SK-N-SH treated with all-trans-retinoic acid at 6 μM for 48 hours (cell line): Measurements from ENCODE around the gene HIVEP3.

Experiments used
- ATAC-seq: fragments of 200-7000 bp; cut with Tn5 transposase; 3 replicates; pipeline ENCODE4 v1.9.1; 2020; ENCODE audit warnings: mild to moderate bottlenecking, moderate library complexity
- ARNTL ChIP-seq: fragments of 450-650 bp; formaldehyde crosslinking; IDR thresholded peaks from 2 replicates; pipeline ENCODE4 v1.5.0; 2020; ENCODE audit warnings: low read depth, mild to moderate bottlenecking, moderate library complexity, borderline replicate concordance
- BACH2 ChIP-seq: fragments of 250-450 bp; sonication (Bioruptor Pico); IDR thresholded peaks from 2 replicates; pipeline ENCODE4 v1.9.0; 2021; ENCODE audit warnings: mild to moderate bottlenecking, borderline replicate concordance
- CREB5 ChIP-seq: fragments of 250-450 bp; sonication (Bioruptor Pico); IDR thresholded peaks from 2 replicates; pipeline ENCODE4 v1.5.1; 2020; ENCODE audit warnings: low read depth, mild to moderate bottlenecking, moderate library complexity
- CSDC2 ChIP-seq: fragments of 250-450 bp; sonication (Bioruptor Pico); IDR thresholded peaks from 2 replicates; pipeline ENCODE4 v1.5.0; 2020; ENCODE audit warnings: mild to moderate bottlenecking, moderate library complexity
- ESRRG ChIP-seq: fragments of 250-450 bp; sonication (Bioruptor Pico); IDR thresholded peaks from 2 replicates; pipeline ENCODE4 v1.6.1; 2021; ENCODE audit warnings: mild to moderate bottlenecking
- GLIS3 ChIP-seq: fragments of 250-450 bp; sonication (Bioruptor Pico); IDR thresholded peaks from 2 replicates; pipeline ENCODE4 v1.5.0; 2020; ENCODE audit warnings: mild to moderate bottlenecking, moderate library complexity
- ISL1 ChIP-seq: fragments of 250-450 bp; sonication (Bioruptor Pico); IDR thresholded peaks from 2 replicates; pipeline ENCODE4 v2.1.2; 2022; ENCODE audit warnings: mild to moderate bottlenecking, moderate library complexity
- OSR1 ChIP-seq: fragments of 250-450 bp; sonication (Bioruptor Pico); IDR thresholded peaks from 2 replicates; pipeline ENCODE4 v1.8.0; 2022; ENCODE audit warnings: moderate library complexity, mild to moderate bottlenecking, inconsistent platforms
- PATZ1 ChIP-seq: fragments of 250-450 bp; sonication (Bioruptor Pico); IDR thresholded peaks from 2 replicates; pipeline ENCODE4 v1.8.0; 2020; ENCODE audit warnings: mild to moderate bottlenecking, moderate library complexity, borderline replicate concordance
- POU6F1 ChIP-seq: fragments of 250-450 bp; sonication (Bioruptor Pico); IDR thresholded peaks from 2 replicates; pipeline ENCODE4 v1.8.0; 2021; ENCODE audit warnings: low read depth, mild to moderate bottlenecking, moderate library complexity, borderline replicate concordance
- PPARA ChIP-seq: fragments of 250-450 bp; sonication (Bioruptor Pico); IDR thresholded peaks from 2 replicates; pipeline ENCODE4 v1.5.0; 2020; ENCODE audit warnings: mild to moderate bottlenecking, borderline replicate concordance
- RARB ChIP-seq: fragments of 250-450 bp; sonication (Bioruptor Pico); IDR thresholded peaks from 2 replicates; pipeline ENCODE4 v1.8.0; 2021; ENCODE audit warnings: mild to moderate bottlenecking, moderate library complexity
- SNAI2 ChIP-seq: fragments of 250-450 bp; sonication (Bioruptor Pico); IDR thresholded peaks from 2 replicates; pipeline ENCODE4 v1.5.0; 2020; ENCODE audit warnings: mild to moderate bottlenecking, moderate library complexity
- TCF4 ChIP-seq: fragments of 250-450 bp; sonication (Bioruptor Pico); IDR thresholded peaks from 2 replicates; pipeline ENCODE4 v1.8.0; 2021; ENCODE audit warnings: mild to moderate bottlenecking, moderate library complexity, borderline replicate concordance
- ZC3H10 ChIP-seq: fragments of 250-450 bp; sonication (Bioruptor Pico); IDR thresholded peaks from 2 replicates; pipeline ENCODE4 v1.5.1; 2021; ENCODE audit warnings: mild to moderate bottlenecking, moderate library complexity
- ZFP3 ChIP-seq: fragments of 250-450 bp; sonication (Bioruptor Pico); IDR thresholded peaks from 2 replicates; pipeline ENCODE4 v1.5.0; 2020; ENCODE audit warnings: mild to moderate bottlenecking, moderate library complexity
- ZFP30 ChIP-seq: fragments of 450-650 bp; formaldehyde crosslinking; IDR thresholded peaks from 2 replicates; pipeline ENCODE4 v1.5.0; 2022; ENCODE audit warnings: mild to moderate bottlenecking, moderate library complexity
- ZNF565 ChIP-seq: fragments of 450-650 bp; formaldehyde crosslinking; conservative IDR thresholded peaks from 2 replicates; pipeline ENCODE4 v1.5.0; 2020; ENCODE audit warnings: low read depth, mild to moderate bottlenecking, moderate library complexity
- ZNF70 ChIP-seq: fragments of 450-650 bp; formaldehyde crosslinking; IDR thresholded peaks from 2 replicates; pipeline ENCODE4 v1.5.0; 2020; ENCODE audit warnings: mild to moderate bottlenecking, moderate library complexity
- ZNF8 ChIP-seq: fragments of 450-650 bp; formaldehyde crosslinking; IDR thresholded peaks from 2 replicates; pipeline ENCODE4 v1.5.0; 2020; ENCODE audit warnings: mild to moderate bottlenecking, moderate library complexity
- TF ChIP-seq, protein P1 (sequence below): fragments of 250-450 bp; sonication (Bioruptor Pico); IDR thresholded peaks from 2 replicates; pipeline ENCODE4 v1.5.1; 2021; ENCODE audit warnings: mild to moderate bottlenecking, moderate library complexity
- TF ChIP-seq, protein P2 (sequence below): fragments of 250-450 bp; sonication (Bioruptor Pico); IDR thresholded peaks from 2 replicates; pipeline ENCODE4 v1.5.0; 2020; ENCODE audit warnings: mild to moderate bottlenecking, moderate library complexity

The HIVEP3 gene

GRCh38 chr1:41627491-41628280 is 291.0 kb downstream of the HIVEP3 start:
- TF ChIP-seq ZNF70 (CRISPR knock-in tag) (no peak), ARNTL (CRISPR knock-in tag) (no peak), ISL1 (no peak), ZNF8 (CRISPR knock-in tag) (no peak), TCF4 (no peak), ZC3H10 (CRISPR knock-in tag) (no peak), CSDC2 (CRISPR knock-in tag) (no peak), RARB (CRISPR knock-in tag) (no peak), SNAI2 (CRISPR knock-in tag) (no peak), OSR1 (CRISPR knock-in tag) (no peak), PATZ1 (no peak), PPARA (CRISPR knock-in tag) (no peak), ZFP30 (CRISPR knock-in tag) (no peak), POU6F1 (CRISPR knock-in tag) (no peak), ZFP3 (no peak), ZNF565 (CRISPR knock-in tag) (no peak), BACH2 (no peak)
- TF ChIP-seq, protein P1, sequence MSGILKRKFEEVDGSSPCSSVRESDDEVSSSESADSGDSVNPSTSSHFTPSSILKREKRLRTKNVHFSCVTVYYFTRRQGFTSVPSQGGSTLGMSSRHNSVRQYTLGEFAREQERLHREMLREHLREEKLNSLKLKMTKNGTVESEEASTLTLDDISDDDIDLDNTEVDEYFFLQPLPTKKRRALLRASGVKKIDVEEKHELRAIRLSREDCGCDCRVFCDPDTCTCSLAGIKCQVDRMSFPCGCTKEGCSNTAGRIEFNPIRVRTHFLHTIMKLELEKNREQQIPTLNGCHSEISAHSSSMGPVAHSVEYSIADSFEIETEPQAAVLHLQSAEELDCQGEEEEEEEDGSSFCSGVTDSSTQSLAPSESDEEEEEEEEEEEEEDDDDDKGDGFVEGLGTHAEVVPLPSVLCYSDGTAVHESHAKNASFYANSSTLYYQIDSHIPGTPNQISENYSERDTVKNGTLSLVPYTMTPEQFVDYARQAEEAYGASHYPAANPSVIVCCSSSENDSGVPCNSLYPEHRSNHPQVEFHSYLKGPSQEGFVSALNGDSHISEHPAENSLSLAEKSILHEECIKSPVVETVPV (CRISPR knock-in tag): no peak
- TF ChIP-seq, protein P2, sequence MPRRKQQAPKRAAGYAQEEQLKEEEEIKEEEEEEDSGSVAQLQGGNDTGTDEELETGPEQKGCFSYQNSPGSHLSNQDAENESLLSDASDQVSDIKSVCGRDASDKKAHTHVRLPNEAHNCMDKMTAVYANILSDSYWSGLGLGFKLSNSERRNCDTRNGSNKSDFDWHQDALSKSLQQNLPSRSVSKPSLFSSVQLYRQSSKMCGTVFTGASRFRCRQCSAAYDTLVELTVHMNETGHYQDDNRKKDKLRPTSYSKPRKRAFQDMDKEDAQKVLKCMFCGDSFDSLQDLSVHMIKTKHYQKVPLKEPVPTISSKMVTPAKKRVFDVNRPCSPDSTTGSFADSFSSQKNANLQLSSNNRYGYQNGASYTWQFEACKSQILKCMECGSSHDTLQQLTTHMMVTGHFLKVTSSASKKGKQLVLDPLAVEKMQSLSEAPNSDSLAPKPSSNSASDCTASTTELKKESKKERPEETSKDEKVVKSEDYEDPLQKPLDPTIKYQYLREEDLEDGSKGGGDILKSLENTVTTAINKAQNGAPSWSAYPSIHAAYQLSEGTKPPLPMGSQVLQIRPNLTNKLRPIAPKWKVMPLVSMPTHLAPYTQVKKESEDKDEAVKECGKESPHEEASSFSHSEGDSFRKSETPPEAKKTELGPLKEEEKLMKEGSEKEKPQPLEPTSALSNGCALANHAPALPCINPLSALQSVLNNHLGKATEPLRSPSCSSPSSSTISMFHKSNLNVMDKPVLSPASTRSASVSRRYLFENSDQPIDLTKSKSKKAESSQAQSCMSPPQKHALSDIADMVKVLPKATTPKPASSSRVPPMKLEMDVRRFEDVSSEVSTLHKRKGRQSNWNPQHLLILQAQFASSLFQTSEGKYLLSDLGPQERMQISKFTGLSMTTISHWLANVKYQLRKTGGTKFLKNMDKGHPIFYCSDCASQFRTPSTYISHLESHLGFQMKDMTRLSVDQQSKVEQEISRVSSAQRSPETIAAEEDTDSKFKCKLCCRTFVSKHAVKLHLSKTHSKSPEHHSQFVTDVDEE (CRISPR knock-in tag): no peak
- no peak for ATAC-seq

GRCh38 chr1:41626616-41627375 is 291.9 kb downstream of the HIVEP3 start:
- TF ChIP-seq GLIS3: no peak
- TF ChIP-seq ARNTL (CRISPR knock-in tag): no peak
- peak; percentile 55 for ATAC-seq

DNA sequence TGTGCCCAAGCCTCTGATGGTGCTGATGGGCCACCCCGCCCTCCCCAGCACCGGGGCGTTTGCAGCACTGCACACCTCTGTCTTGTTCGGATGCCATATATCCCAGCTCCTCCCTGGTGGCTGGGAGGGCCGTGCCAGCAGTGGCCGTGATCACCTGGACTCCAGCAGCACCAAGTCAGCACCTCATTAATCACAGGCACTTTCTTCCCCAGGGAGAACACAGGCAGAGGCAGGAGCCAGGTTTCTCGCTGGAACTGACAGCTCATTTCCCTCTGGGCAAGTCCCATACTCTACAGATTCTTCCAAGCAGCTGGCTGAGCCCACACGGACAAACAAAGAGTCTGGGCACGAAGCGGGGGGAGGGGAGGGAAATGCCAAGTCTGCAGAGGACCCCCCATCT is 292.6 kb downstream of the HIVEP3 start:
- ATAC-seq: peak; percentile 33; the same call in 2 of the 3 replicates
- TF ChIP-seq ZNF70 (CRISPR knock-in tag) (no peak), ESRRG (no peak), TCF4 (no peak), CREB5 (no peak), GLIS3 (no peak), POU6F1 (CRISPR knock-in tag) (no peak), ISL1 (no peak), CSDC2 (CRISPR knock-in tag) (no peak), PPARA (CRISPR knock-in tag) (no peak), ZFP3 (no peak), ARNTL (CRISPR knock-in tag) (no peak), ZNF565 (CRISPR knock-in tag) (no peak)
- TF ChIP-seq, protein P1 (CRISPR knock-in tag): no peak
